Endothelial cell of umbilical vein (primary cell): ENCODE data around the gene DPM2. TPM values are rescaled to one million over a fixed set of nuclear protein-coding genes. Genes with fewer than 3 reads are reported as not detected.

ENCODE experiments used
- BruUV-seq: library from RNA; stranded (reverse); fragments of 400-500 nt; replicated peaks from 2 replicates; lab custom pipeline; 2021; lab: Mats Ljungman, UMichigan
- CTCF ChIA-PET: fragments of 300-600, 350-600 bp; sonication (Branson Sonifier 250); formaldehyde crosslinking; loops from one replicate; lab custom pipeline; 2021; ENCODE audit warnings: antibody characterized with exemption, inconsistent platforms; lab: Charles Lee
- POLR2A ChIA-PET: fragments of 300-600, 350-600 bp; sonication (Branson Sonifier 250); formaldehyde crosslinking; loops from one replicate; lab custom pipeline; 2021; ENCODE audit warnings: antibody characterized with exemption, inconsistent platforms; lab: Charles Lee
- DNase-seq: peaks from one replicate; pipeline ENCODE4 v3.0.0-alpha.2; 2011; ENCODE audit warnings: low read depth, low spot score
- FAIRE-seq: peaks from 2 replicates; lab custom pipeline; 2011; peaks lifted over from hg19 to GRCh38; lab: Jason Lieb, UNC
- H2AFZ ChIP-seq: 2 replicates; pipeline ENCODE4 v1.6.0; 2012; ENCODE audit warnings: low read depth, low read length, control low read depth, inconsistent platforms
- H3K27ac ChIP-seq: 2 replicates; pipeline ENCODE4 v1.5.1; 2011; ENCODE audit warnings: low read depth, mild to moderate bottlenecking, control low read depth, low read length, moderate library complexity; ENCODE audit not compliant: insufficient read depth
- H3K27me3 ChIP-seq, 2 experiments: 2 replicates each; pipeline versions ENCODE4 v1.6.0 to v1.6.1; 2011; ENCODE audit warnings: low read length in 2 of 2, mixed read lengths in 1 of 2; ENCODE audit not compliant: control insufficient read depth in 2 of 2, insufficient read depth in 2 of 2
- H3K36me3 ChIP-seq, 2 experiments: 2 replicates in 1 of 2; 3 replicates in 1 of 2; pipeline ENCODE4 v1.5.1; 2011; ENCODE audit warnings: low read length in 2 of 2, mild to moderate bottlenecking in 1 of 2, moderate library complexity in 1 of 2; ENCODE audit not compliant: control insufficient read depth in 2 of 2, insufficient read depth in 2 of 2; ENCODE audit errors: extremely low read depth in 1 of 2
- H3K4me1 ChIP-seq: 3 replicates; pipeline ENCODE4 v1.5.1; 2011; ENCODE audit warnings: mild to moderate bottlenecking, low read length; ENCODE audit not compliant: control insufficient read depth, insufficient read depth; ENCODE audit errors: extremely low read depth
- H3K4me2 ChIP-seq: 2 replicates; pipeline ENCODE4 v1.6.1; 2011; ENCODE audit warnings: low read length, control low read depth, mixed read lengths; ENCODE audit not compliant: insufficient read depth
- H3K4me3 ChIP-seq, 3 experiments: fragments of 200-600 bp in 1 of 3; sonication (generic), shearing (Covaris generic) in 1 of 3; replicated peaks in 1 of 3; 2 replicates each; pipeline ENCODE4 v1.5.1; 2011 to 2016; ENCODE audit warnings: control low read depth in 3 of 3, low read length in 3 of 3, mild to moderate bottlenecking in 2 of 3, inconsistent platforms in 1 of 3, low read depth in 1 of 3, moderate library complexity in 1 of 3; ENCODE audit not compliant: insufficient read depth in 1 of 3
- H3K79me2 ChIP-seq: 2 replicates; pipeline ENCODE4 v1.6.0; 2012; ENCODE audit warnings: low read length, inconsistent platforms; ENCODE audit not compliant: control insufficient read depth, insufficient read depth
- H3K9ac ChIP-seq: replicated peaks from 2 replicates; pipeline ENCODE3; 2011; ENCODE audit warnings: low read length, control low read depth; ENCODE audit not compliant: insufficient read depth; ENCODE audit errors: extremely low read depth
- H3K9me1 ChIP-seq: replicated peaks from 3 replicates; pipeline ENCODE4 v1.6.0; 2011; ENCODE audit warnings: mild to moderate bottlenecking, low read length; ENCODE audit not compliant: control insufficient read depth, insufficient read depth; ENCODE audit errors: extremely low read depth
- H3K9me3 ChIP-seq: replicated peaks from 2 replicates; pipeline ENCODE4 v1.5.1; 2012; ENCODE audit warnings: low read length, inconsistent platforms; ENCODE audit not compliant: control insufficient read depth, insufficient read depth
- H4K20me1 ChIP-seq: replicated peaks from 2 replicates; pipeline ENCODE3; 2011; ENCODE audit warnings: mild to moderate bottlenecking, low read length; ENCODE audit not compliant: control insufficient read depth, insufficient read depth; ENCODE audit errors: extremely low read depth
- FOS ChIP-seq: IDR thresholded peaks from 2 replicates; pipeline ENCODE4 v1.6.1; 2011; ENCODE audit warnings: mild to moderate bottlenecking, low read length, moderate library complexity, borderline replicate concordance; ENCODE audit not compliant: insufficient read depth
- GATA2 ChIP-seq: IDR thresholded peaks from 2 replicates; pipeline ENCODE4 v1.7.0; 2011; ENCODE audit warnings: low read depth, mild to moderate bottlenecking, moderate library complexity, mixed read lengths, low read length; ENCODE audit not compliant: insufficient read length, insufficient read depth
- JUN ChIP-seq: IDR thresholded peaks from 2 replicates; pipeline ENCODE4 v1.6.1; 2011; ENCODE audit warnings: borderline replicate concordance, low read depth; ENCODE audit not compliant: insufficient read length, insufficient read depth
- dilution Hi-C: fragments of 300-500 bp; cut with MboI; formaldehyde crosslinking; loops from one replicate; pipeline ENCODE4 v1.15.0; 2019; ENCODE audit warnings: low sequenced_read_pairs; ENCODE audit not compliant: extremely low pct_ligation_motif_present
- intact Hi-C: fragments of 100-400 bp; cut with micrococcal nuclease; formaldehyde crosslinking; loops from one replicate; pipeline ENCODE4 v1.10.0; 2022
- polyA plus RNA-seq, 4 experiments: library from polyadenylated mRNA; depleted of rRNA in 3 of 4; stranded (reverse) in 3 of 4; unstranded in 1 of 4; fragments of >200 nt; gene quantifications; 2 replicates each; pipeline versions ENCODE4 v1.2.1 to v1.2.3, GENCODE V29; 2011 to 2012; ENCODE audit warnings: missing spikeins in 1 of 4
- total RNA-seq: library from RNA; stranded (reverse); gene quantifications from 2 replicates; pipeline ENCODE4 v1.2.3, GENCODE V29; 2021
- TF ChIP-seq, protein P1 (sequence below): IDR thresholded peaks from 2 replicates; pipeline ENCODE4 v1.6.1; 2011; ENCODE audit not compliant: insufficient read depth, insufficient read length
- TF ChIP-seq, protein P2 (sequence below), 2 donors: IDR thresholded peaks; 1 replicate in 1 of 2; 2 replicates in 1 of 2; pipeline ENCODE4 v1.5.1; 2011; ENCODE audit warnings: low read length in 2 of 2, mild to moderate bottlenecking in 2 of 2, moderate library complexity in 2 of 2, control low read depth in 1 of 2, inconsistent platforms in 1 of 2, low read depth in 1 of 2; ENCODE audit not compliant: insufficient read depth in 1 of 2; ENCODE audit errors: extremely low read depth in 1 of 2

DPM2 gene
- total and polyA plus RNA-seq, 2 donors (not counting 3 experiments of a cell fraction or from before 2014, with no cell fraction given) = 47.9 to 63.9 TPM

DNA sequence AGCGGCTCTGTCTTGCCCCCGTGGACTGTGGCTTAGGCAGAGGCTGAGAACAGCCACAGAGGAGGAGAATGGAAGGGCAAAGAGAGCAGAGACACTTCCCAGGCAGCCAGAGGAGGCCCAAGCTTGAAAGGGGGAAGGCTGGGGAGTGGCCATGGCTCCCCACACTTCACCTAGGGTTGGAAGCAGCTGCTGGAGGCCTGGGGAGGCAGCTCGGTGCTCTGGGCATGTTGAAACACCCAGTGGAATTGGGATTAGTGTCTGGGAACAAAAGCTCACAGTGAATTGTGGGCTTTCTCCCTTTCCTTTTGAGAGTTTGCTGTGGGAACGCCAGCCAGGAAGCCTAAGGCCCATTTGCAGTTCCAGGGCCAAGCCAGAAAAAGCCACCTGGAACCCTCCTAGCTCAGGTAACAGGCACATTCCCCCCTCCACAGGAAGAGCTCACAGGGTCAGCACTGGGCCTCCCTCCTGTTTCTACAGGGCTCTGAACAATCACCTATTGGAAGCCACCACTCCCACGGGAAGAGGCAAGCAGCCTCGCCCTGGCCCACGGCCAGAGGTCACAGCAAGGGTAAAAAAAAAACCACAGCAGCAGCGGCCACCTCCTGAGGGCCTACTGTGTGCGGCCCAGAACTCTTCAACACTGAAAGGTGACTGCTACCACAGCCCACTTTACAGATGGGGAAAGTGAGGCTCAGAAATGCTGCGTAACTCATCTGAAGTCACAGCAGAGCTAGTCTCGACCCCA, 22.9 kb upstream of the DPM2 start:
- no peaks in the 10 kb centered on the region for H3K27me3 ChIP-seq
- no peaks in the 10 kb centered on the region for H3K9me1 ChIP-seq
- ChIA-PET POLR2A (no interaction called here), CTCF (interaction anchor here (0.6 to 1.1 kb wide), 5 partner anchors 9 to 74 kb away, joined by 3 to 5 read pairs (median 3); no protein-coding TSS in a partner anchor)
- H3K4me3 ChIP-seq = no peak overlapping the region
- H3K4me1 ChIP-seq = peaks cover under 1% of the 10 kb centered on the region
- no peak overlapping the region for H3K27ac ChIP-seq
- no peak overlapping the region for H3K4me2 ChIP-seq
- no peak overlapping the region for H3K9ac ChIP-seq
- intact Hi-C loops (no loop called here), dilution Hi-C loops (no loop called here)
- FAIRE-seq = no peak
- no peaks in the 10 kb centered on the region for H4K20me1 ChIP-seq
- no peaks in the 10 kb centered on the region for H3K36me3 ChIP-seq
- BruUV-seq = no TSS peak
- no peak for DNase-seq
- H3K9me3 ChIP-seq = no peaks in the 10 kb centered on the region
- H2AFZ ChIP-seq = no peak overlapping the region
- no peaks in the 10 kb centered on the region for H3K79me2 ChIP-seq
- TF ChIP-seq FOS (no peak), GATA2 (no peak), JUN (no peak)
- TF ChIP-seq, protein P1, sequence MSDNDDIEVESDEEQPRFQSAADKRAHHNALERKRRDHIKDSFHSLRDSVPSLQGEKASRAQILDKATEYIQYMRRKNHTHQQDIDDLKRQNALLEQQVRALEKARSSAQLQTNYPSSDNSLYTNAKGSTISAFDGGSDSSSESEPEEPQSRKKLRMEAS = no peak
- TF ChIP-seq, protein P2, sequence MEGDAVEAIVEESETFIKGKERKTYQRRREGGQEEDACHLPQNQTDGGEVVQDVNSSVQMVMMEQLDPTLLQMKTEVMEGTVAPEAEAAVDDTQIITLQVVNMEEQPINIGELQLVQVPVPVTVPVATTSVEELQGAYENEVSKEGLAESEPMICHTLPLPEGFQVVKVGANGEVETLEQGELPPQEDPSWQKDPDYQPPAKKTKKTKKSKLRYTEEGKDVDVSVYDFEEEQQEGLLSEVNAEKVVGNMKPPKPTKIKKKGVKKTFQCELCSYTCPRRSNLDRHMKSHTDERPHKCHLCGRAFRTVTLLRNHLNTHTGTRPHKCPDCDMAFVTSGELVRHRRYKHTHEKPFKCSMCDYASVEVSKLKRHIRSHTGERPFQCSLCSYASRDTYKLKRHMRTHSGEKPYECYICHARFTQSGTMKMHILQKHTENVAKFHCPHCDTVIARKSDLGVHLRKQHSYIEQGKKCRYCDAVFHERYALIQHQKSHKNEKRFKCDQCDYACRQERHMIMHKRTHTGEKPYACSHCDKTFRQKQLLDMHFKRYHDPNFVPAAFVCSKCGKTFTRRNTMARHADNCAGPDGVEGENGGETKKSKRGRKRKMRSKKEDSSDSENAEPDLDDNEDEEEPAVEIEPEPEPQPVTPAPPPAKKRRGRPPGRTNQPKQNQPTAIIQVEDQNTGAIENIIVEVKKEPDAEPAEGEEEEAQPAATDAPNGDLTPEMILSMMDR (IDR thresholded peaks at IDR 0.05; ENCODE audit: extremely low read depth in 1 of 2, insufficient read depth in 1 of 2, low read depth in 1 of 2, low read length in 2 of 2) = no peak
